ENCODE measurements around the gene MAU2.

The MAU2 gene

DNA sequence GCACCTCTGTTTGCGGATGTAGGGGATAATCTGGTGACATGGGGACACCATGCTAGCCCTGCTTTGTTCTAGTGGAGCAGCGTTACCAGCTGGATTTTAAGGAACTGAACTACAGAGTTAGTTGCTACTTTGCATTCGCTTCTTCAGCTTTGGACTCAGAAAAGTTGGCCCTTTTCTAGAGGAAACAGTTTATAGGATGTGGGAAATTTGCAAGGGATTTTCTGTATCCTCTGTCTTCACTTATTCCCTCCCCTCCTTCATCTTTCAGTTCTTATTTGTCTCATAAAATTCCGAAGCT lies 87.0 kb downstream of the MAU2 start:
- no peak for DNase-seq
